ENCODE results near the gene ACTMAP.

Gene ACTMAP

DNA sequence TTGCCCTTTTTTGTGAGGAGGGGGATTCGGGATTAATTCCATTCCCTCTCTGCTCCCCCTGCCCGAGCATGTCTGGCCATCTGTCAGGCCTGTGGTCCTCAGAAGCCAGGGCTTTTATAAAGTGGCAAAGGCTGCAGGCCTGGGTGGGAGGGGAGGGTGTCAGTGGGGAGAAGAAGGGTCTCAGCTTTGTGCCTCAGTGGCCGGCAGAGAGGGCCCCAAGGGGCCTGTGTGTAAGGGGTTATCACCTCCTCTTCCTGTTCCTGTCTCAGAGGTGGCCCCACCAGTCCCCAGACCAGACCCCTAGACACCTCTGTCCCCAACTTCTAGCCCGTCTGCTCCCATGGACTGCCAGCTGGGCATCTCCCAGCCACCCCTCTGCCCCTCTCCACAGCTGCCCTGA is 56.4 kb downstream of the ACTMAP start:
- no peak for DNase-seq (ENCODE audit: low read depth)

DNA sequence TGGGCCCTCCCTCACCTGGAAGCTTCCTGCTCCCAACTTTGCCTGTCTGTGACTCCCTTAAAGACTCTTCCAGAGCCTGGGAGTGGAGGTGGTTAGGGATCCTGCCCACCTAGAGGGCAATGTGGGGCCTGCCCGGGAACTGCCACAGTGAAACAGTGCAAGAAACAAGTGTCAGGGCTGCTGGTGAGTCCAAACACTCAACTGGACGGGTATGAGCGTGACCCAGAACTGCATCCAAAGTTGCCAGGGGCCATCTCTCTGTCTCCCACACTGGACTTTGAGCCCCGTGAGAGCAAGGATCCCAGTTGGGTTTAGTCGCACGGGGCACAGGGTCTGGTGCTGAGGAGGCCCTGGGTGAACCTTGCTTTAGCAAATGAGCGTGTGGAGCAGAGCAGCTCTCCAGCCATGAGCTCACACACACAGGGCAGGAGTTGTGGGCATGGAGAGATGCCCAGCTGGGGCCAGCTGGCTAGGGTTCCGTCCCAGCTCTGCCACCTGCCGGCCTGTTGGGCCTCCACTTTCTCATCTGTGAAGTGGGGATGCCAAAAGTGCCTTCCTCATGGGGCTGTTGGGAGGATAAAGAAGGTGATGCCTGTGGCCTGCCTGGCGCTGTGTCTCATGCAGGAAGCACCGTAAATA is 57.0 kb downstream of the ACTMAP start:
- no peak for DNase-seq (ENCODE audit: low read depth)

GRCh38 chr19:40692212-40692551 is 58.1 kb downstream of the ACTMAP start:
- no peak for DNase-seq (ENCODE audit: low read depth)

- no peak for DNase-seq (ENCODE audit: low read depth)
These were observed 58.7 kb downstream of the ACTMAP start for GRCh38 chr19:40691421-40692211.

Measured in stromal cell of bone marrow (primary cell).